GM23338 (cell line): ENCODE data around the gene TEX101.

Experiments used
- CREB1 ChIP-seq: fragments of 250-450 bp; sonication (Bioruptor Pico); IDR thresholded peaks from 2 replicates; pipeline ENCODE4 v1.5.0; 2020; ENCODE audit warnings: low read depth, mild to moderate bottlenecking, moderate library complexity
- EZH2 ChIP-seq: fragments of 200-600 bp; sonication (generic); IDR thresholded peaks from one replicate; pipeline ENCODE4 v1.8.0; 2017; ENCODE audit warnings: antibody characterized with exemption, mild to moderate bottlenecking, low read depth; ENCODE audit not compliant: unreplicated experiment
- EZH2phosphoT487 ChIP-seq: fragments of 200-600 bp; sonication (generic); IDR thresholded peaks from one replicate; pipeline ENCODE4 v1.8.1; 2018; ENCODE audit warnings: antibody characterized with exemption; ENCODE audit not compliant: unreplicated experiment
- JUNB ChIP-seq: IDR thresholded peaks from one replicate; pipeline ENCODE4 v1.6.1; 2016; ENCODE audit warnings: antibody characterized with exemption; ENCODE audit not compliant: unreplicated experiment
- ZNF114 ChIP-seq: fragments of 250-450 bp; sonication (Bioruptor Pico); IDR thresholded peaks from 2 replicates; pipeline ENCODE4 v1.5.0; 2020; ENCODE audit warnings: mild to moderate bottlenecking, moderate library complexity
- TF ChIP-seq, protein P1 (sequence below), 2 experiments: fragments of 200-600 bp in 1 of 2; sonication (generic) in 1 of 2; conservative IDR thresholded peaks; 2 replicates each; pipeline versions ENCODE4 v1.5.1 to v1.6.1; 2016 to 2017; ENCODE audit warnings: antibody characterized with exemption in 2 of 2, low read depth in 2 of 2, mild to moderate bottlenecking in 2 of 2, moderate library complexity in 1 of 2
- TF ChIP-seq, protein P2 (sequence below): IDR thresholded peaks from 2 replicates; pipeline ENCODE4 v1.6.1; 2016; ENCODE audit warnings: antibody characterized with exemption
- TF ChIP-seq, protein P3 (sequence below): IDR thresholded peaks from one replicate; pipeline ENCODE4 v1.6.1; 2018; ENCODE audit warnings: antibody characterized with exemption; ENCODE audit not compliant: unreplicated experiment

DNA sequence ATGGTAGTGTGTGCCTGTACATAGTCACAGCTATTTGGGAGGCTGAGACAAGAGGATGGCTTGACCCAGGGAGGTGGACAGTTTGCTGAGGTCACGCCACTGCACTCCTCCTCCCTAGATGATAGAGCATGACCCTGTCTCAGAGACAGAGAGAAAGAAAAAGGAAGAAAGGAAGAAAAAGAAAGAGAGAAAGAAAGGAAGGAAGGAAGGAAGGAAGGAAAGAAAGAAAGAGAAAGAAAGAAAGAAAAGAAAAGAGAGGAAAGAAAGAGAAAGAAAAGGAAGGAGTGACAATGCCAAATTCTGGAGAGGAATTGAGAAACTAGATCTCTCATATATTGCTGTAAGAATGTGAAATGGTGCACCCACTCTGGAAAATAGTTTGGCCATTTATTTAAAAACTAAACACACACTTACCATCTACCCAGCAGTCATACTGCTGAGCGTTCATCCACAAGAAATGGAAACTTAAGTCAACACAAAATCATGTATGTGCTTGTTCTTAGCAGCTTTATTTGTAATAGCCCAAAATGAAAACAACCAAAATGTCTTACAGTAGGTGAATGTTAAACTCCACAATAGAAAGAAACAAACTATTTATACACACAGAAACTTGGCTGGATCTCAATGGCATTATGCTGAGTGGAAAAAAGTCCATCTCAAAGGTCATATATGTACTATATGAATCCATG, 7.5 kb downstream of the TEX101 start:
- TF ChIP-seq, protein P1, sequence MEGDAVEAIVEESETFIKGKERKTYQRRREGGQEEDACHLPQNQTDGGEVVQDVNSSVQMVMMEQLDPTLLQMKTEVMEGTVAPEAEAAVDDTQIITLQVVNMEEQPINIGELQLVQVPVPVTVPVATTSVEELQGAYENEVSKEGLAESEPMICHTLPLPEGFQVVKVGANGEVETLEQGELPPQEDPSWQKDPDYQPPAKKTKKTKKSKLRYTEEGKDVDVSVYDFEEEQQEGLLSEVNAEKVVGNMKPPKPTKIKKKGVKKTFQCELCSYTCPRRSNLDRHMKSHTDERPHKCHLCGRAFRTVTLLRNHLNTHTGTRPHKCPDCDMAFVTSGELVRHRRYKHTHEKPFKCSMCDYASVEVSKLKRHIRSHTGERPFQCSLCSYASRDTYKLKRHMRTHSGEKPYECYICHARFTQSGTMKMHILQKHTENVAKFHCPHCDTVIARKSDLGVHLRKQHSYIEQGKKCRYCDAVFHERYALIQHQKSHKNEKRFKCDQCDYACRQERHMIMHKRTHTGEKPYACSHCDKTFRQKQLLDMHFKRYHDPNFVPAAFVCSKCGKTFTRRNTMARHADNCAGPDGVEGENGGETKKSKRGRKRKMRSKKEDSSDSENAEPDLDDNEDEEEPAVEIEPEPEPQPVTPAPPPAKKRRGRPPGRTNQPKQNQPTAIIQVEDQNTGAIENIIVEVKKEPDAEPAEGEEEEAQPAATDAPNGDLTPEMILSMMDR (conservative IDR thresholded peaks at IDR 0.05; ENCODE audit: low read depth in 2 of 2), result no peak
- TF ChIP-seq ZNF114 (CRISPR knock-in tag) (no peak), JUNB (no peak), EZH2 (no peak), EZH2phosphoT487 (no peak), CREB1 (CRISPR knock-in tag) (no peak)
- TF ChIP-seq, protein P2, sequence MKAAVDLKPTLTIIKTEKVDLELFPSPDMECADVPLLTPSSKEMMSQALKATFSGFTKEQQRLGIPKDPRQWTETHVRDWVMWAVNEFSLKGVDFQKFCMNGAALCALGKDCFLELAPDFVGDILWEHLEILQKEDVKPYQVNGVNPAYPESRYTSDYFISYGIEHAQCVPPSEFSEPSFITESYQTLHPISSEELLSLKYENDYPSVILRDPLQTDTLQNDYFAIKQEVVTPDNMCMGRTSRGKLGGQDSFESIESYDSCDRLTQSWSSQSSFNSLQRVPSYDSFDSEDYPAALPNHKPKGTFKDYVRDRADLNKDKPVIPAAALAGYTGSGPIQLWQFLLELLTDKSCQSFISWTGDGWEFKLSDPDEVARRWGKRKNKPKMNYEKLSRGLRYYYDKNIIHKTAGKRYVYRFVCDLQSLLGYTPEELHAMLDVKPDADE, result no peak
- TF ChIP-seq, protein P3, sequence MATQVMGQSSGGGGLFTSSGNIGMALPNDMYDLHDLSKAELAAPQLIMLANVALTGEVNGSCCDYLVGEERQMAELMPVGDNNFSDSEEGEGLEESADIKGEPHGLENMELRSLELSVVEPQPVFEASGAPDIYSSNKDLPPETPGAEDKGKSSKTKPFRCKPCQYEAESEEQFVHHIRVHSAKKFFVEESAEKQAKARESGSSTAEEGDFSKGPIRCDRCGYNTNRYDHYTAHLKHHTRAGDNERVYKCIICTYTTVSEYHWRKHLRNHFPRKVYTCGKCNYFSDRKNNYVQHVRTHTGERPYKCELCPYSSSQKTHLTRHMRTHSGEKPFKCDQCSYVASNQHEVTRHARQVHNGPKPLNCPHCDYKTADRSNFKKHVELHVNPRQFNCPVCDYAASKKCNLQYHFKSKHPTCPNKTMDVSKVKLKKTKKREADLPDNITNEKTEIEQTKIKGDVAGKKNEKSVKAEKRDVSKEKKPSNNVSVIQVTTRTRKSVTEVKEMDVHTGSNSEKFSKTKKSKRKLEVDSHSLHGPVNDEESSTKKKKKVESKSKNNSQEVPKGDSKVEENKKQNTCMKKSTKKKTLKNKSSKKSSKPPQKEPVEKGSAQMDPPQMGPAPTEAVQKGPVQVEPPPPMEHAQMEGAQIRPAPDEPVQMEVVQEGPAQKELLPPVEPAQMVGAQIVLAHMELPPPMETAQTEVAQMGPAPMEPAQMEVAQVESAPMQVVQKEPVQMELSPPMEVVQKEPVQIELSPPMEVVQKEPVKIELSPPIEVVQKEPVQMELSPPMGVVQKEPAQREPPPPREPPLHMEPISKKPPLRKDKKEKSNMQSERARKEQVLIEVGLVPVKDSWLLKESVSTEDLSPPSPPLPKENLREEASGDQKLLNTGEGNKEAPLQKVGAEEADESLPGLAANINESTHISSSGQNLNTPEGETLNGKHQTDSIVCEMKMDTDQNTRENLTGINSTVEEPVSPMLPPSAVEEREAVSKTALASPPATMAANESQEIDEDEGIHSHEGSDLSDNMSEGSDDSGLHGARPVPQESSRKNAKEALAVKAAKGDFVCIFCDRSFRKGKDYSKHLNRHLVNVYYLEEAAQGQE, result no peak
